Stimulated activated naive CD4-positive, alpha-beta T cell (primary cell): ENCODE data around the gene AACS.
"Not testable (repeated sequence)": the region's sequence is repeated elsewhere in the genome, so short reads cannot be mapped to it uniquely, and the experiment has no call there.

Experiments used
- DNase-seq, 6 experiments: peaks; one replicate each; lab custom pipeline; 2025; lab: John Stamatoyannopoulos, UW

The AACS gene

DNA sequence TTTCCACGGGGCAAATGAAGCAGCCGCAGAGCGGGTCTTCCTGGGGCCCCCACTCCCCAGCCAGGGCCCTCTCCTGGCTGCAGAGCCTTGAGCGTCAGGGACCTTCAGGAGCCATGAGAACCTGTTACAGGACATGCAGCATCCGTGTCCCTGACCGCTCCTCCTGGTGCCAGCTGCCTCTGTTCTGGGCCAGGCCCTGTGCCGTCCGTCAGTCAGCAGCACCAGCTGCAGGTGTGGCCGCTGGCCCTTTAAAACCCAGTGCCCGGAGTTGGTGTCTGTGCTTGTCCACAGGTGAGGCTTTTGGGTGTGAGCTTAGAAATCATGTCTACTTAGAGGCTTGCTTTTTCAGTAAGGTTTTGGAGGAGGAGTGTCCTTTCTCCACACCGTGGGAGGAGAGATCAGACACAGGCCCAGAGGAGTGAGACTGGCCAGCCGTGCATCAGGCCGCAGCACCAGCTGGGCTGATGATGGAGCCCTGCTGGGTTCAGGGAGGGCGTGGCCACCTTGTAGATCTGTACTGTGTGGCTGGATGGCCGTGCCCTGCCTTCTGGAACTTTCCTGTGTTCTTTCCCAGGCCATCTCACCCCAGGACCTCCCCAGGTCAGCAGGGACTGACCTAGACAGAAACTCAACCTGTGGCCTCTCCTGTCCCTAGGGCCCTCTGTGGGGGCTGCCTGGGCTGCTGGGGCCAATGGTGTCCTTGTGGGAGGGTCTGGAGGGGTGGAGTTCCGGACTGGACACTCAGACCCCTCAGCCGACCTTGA is 27.1 kb downstream of the AACS start:
- DNase-seq = no peak

DNA sequence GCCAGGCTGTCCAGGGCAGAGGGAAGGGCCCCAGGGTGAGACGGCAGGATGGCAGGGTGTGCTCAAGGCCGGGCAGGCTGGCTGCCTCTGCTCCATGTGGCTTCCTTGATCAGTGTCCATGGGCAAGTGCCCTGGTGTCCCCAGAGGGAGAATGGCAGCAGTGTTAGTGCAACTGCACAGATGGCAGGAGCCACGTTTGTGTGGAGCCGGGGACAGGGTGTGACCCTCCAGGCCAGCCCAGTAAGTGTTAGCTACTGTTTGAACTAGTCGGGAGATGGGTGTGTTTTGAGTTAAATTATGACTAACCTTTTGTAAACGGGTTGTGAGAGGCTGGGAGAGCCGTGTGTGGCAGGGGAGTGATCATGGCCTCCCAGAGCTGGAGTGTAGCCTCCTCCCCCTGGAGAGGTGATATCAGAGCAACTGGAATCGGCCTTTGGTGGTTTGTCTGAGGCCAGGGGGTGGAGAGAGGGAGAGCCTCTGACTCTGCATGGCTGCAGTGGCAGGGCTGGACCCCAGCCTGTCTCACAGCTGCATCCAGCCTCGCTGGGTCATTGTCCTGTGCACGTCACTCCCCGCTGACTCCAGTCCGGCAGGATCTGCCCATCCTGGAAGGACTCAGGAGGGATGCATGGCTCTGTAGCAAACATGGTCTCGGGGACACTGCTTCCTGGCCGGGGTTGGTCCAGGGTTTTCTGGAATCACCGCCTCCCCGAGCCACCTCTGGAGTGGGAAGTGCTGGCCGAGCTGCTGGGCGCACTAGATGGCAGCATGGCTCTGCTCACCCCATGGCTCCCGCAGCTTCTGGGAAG is 27.8 kb downstream of the AACS start:
- no peak for DNase-seq

GRCh38 chr12:125093681-125094330 is 28.6 kb downstream of the AACS start:
- no peak for DNase-seq

GRCh38 chr12:125096894-125097293 is 31.7 kb downstream of the AACS start:
- DNase-seq = no peak

- no peak for DNase-seq
Observed at GRCh38 chr12:125097427-125097826, 32.2 kb downstream of the AACS start.

DNA sequence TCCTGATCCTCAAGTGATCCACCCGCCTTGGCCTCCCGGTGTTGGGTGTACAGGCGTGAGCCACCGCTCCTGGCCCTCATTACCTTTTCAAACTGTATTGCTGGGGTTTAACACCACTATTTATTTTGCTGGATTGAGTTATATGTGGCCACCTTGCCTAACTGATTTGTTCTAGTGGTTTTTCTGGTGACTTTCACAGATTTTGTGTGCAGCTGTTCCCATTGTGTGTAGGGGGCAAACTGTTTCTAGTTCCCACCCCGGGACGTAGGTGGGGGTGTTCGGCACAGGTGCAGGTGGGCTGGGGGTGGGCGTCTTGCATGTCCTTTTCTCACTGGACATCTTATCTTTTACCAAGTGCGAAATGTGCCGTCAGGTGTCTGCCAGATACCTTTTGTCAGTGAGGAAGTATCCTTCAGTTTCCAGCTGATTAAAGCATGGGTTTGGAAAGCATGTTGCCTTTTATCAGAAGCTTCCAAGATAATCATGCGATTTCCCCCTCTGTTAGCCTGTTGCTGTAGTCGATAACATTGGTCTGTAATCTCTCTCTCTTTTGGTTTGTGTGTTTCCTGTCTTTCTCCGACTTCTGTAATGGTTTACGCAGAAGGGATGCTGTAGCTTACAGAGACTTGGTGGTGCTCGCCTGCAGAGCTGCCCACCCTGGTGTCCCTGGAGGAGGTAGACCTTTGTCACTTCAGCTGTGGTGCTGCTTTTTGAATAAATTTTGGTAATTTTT is 33.6 kb downstream of the AACS start:
- no peak for DNase-seq

DNA sequence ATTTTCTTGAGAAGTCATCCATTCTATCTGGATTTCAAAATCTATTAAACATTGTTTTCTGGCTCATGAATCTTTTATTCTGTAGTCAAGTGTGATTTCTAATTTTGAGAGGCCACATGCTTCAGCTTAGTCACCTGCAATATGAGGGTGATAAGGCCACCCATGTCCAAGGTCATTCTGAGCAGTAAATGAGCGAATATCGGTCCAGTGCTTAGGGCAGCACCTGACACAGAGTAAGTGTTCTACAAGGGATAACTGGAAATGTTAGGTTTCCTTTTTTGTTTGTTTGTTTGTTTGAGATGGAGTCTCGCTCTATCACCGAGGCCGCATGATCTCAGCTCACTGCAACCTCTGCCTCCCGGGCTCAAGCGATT is 34.2 kb downstream of the AACS start:
- no peak for DNase-seq

- DNase-seq = no peak
Observed at GRCh38 chr12:125100551-125101434, 35.6 kb downstream of the AACS start.

GRCh38 chr12:125104982-125105381 is 39.7 kb downstream of the AACS start:
- no peak for DNase-seq

GRCh38 chr12:125105600-125105999 is 40.4 kb downstream of the AACS start:
- no peak for DNase-seq

DNA sequence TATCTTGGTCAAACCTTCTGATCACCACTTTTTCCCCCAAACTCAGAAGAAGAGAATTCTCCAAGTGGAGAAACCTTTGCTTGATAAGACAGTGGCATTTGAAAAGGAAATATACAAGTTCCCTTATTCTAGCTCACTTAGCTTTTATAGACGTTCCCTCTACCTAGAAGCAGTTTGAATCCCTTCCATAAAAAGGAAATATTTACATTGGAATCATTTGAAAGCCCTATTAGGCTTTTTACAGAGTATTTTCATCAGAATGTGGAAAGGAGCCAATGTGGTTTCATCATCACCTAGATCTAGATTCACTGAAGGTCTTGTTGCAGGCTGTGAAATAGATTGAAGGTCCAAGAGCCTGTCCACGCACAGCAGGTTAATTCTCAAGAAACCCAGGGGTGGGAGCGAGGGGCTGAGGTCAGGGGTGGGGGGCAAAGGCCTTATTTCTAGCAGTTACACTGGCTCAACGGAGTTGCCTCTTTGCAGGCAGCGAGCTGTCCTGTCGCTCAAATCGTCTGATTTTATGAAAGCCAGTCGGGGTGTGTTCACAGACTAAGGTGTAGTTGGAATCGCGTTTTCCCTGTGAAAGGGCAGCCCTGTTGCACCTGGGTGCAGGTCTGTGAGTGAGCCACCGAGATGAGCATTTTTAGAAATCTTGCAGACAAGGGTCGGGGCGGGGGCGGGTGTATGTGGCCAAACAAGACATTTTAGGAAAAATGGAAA is 45.6 kb downstream of the AACS start:
- DNase-seq = no peak

DNA sequence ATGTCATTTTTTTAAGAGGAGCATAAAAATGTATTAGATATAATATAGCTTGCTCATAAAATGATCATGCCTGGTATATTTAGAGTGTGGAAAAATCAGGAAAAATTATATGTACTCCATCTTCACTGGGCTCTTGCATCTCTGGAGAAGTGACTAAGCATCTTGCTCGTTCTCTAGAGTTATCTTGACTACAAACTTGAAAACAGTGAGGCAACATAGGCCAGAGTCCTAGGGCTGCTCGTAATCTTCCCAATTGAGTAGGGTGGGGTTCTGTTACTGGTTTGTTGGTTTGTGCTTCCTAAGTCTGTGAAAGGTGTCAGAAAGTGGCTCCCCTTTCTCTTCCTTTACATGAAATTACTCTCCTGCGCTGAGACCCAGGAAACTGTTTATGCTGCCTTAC is 46.2 kb downstream of the AACS start:
- DNase-seq = no peak

DNA sequence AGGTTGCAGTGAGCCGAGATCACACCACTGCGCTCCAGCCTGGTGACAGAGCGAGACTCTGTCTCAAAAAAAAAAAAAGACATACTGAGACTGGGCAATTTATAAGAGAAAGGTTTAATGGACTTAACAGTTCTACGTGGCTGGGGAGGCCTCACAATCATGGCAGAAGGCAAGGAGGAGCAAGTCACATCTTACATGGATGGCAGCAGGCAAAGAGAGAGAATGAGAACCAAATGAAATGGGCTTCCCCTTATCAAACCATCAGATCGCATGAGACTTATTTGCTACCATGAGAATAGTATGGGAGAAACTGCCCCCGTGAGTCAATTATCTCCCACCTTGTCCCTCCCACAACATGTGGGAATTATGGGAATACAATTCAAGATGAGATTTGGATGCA is 47.4 kb downstream of the AACS start:
- DNase-seq = not testable (repeated sequence)

DNA sequence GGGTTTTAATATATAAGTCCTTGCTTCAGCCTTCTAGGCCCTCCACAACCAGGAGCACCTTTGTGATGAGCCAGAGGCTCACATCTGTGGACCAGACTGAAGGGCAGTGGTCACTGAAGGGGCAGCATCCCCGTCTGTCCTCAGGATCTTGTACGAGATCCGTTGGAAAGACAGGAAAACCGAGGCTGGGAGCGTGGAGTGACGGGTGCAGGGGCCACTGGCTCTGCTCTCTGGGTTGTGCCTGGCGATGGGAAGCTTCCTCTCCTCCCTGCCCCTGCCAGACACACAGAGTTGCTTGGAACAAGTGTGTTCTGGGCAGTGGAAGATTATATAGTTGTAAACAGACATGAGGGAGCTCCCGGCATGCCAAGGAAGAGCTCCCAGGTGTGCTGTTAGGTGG is 48.0 kb downstream of the AACS start:
- DNase-seq = no peak

- no peak for DNase-seq
Observed at GRCh38 chr12:125113789-125114188, 48.6 kb downstream of the AACS start.

GRCh38 chr12:125114365-125115141 is 49.3 kb downstream of the AACS start:
- no peak for DNase-seq

DNA sequence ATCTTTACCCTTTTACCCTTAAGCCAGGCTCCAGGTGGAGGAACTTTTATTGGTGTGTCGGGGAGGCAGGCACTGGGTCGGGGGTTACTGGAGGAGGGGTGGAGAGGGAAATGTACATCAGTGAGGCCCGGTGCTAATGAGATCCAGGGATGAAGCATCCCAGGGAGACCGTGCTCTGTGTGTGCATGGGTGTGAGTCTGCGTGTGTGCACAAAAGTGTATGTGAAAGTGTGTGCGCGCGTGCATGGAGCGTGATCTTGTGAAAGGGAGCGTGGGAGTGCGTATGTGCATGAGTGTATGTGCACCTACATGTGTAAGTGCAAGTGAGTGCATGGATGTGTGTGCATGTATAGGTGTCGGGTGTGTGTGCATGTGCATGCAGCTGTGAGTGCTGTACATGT is 55.3 kb downstream of the AACS start:
- no peak for DNase-seq

- no peak for DNase-seq
Observed at GRCh38 chr12:125121106-125121505, 55.9 kb downstream of the AACS start.

DNA sequence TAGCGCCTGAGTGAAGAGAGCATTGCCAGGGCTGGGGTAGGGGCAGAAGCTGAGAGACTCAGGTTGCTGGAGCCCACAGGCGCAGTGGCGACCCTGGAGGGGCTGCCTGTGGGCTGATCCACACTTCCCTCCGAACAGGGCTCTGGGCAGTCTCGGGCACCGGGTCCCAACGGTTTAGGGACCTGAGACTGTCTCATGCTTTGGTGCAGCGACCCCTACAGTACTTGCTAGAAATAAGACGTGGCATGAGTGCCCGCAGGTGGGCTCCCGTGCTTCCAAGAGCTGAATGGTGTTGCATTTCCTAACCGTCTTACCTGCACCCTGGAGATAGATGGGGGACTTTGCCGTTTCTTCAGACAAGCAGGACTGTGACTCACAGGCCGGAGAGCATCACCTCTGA is 57.4 kb downstream of the AACS start:
- DNase-seq = no peak
